AG09309 (cell line): ENCODE data around the gene NR5A2.

Source experiments
- DNase-seq: peaks from one replicate; pipeline ENCODE4 v3.0.0-alpha.2; 2010; ENCODE audit warnings: low read depth
- H3K4me3 ChIP-seq: 2 replicates; pipeline ENCODE4 v1.5.1; 2011; ENCODE audit warnings: mild to moderate bottlenecking, low read depth, low read length, moderate library complexity; ENCODE audit not compliant: control insufficient read depth
- TF ChIP-seq, protein P1 (sequence below): IDR thresholded peaks from 2 replicates; pipeline ENCODE4 v1.5.1; 2011; ENCODE audit warnings: mild to moderate bottlenecking, low read depth, low read length, inconsistent platforms; ENCODE audit not compliant: insufficient read depth, control insufficient read depth; ENCODE audit errors: missing control alignments

The NR5A2 gene

DNA sequence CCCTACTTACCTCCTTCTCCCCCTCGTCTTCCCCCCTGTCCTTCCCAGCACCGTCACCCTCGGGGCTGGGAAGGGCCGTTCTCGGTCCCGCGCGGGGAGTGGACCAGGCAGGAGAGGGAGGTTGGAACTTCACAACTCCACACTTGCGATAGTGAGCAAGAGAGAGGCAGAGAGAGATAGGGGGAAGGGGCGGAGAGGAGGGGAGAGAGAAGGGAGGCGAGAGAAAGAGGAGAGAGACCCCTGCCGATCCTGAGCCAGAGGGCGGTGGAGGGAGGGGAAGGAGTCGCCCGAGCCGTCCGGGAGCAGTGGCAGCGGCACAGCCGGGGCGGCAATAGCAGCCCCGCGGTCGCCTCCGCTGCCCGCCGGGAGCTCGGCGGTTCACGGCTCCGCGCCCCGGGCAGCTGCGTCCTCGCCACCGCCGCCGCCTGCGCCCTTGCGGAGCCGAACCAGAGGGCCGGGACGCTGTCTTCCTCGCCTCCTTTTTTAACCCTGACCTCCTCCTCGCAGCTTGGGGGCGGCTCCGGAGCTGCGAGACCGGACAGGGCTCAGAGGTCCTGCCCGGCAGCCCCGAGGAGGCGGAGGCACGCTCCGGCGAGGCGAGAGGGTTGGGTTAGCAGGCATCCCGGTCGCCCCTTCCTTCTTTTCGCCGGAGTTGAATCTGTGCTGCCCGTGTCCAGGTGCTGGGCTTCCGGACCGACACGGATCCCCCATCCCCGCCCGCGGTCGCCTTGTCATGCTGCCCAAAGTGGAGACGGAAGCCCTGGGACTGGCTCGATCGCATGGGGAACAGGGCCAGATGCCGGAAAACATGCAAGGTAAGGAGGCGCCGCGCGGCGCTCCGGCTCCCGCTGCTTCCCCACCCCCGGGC lies 11.7 kb downstream of the NR5A2 start:
- peak overlapping the region; percentile 64 for H3K4me3 ChIP-seq
- no peak for DNase-seq
- TF ChIP-seq, protein P1, sequence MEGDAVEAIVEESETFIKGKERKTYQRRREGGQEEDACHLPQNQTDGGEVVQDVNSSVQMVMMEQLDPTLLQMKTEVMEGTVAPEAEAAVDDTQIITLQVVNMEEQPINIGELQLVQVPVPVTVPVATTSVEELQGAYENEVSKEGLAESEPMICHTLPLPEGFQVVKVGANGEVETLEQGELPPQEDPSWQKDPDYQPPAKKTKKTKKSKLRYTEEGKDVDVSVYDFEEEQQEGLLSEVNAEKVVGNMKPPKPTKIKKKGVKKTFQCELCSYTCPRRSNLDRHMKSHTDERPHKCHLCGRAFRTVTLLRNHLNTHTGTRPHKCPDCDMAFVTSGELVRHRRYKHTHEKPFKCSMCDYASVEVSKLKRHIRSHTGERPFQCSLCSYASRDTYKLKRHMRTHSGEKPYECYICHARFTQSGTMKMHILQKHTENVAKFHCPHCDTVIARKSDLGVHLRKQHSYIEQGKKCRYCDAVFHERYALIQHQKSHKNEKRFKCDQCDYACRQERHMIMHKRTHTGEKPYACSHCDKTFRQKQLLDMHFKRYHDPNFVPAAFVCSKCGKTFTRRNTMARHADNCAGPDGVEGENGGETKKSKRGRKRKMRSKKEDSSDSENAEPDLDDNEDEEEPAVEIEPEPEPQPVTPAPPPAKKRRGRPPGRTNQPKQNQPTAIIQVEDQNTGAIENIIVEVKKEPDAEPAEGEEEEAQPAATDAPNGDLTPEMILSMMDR = no peak

DNA sequence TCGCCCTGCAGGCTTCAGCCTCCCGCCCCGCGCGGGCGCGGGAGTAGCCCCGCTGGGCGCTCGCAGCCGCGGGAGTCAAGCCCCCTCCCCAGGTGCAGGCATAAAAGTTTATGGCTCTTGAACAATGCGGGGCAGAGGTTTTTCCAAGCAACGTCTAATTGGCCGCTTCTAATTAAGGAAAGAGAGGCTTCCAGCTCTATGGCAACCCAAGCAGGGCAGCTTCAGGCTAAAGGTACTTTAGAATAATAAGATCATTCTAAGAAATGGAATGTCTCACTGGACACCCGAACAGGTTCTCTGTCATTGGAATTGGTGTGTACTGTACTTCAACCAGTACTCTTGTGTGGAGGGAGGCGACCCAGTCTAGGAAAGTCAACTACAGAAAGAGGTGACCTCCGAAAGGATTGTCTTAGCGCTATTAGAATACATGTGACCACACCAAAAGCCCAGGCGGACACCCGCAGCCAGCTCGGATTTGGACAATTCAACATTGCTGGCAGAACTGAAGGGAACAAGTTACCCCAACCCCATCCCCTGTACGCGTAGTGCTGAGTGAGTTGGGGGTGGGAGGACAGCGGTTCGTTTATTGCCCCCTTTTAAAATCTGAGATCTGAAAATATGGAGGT lies 12.5 kb downstream of the NR5A2 start:
- peak overlapping the region; percentile 64 for H3K4me3 ChIP-seq
- DNase-seq = no peak
- TF ChIP-seq, protein P1 = no peak

GRCh38 chr1:200040481-200041138 lies 13.1 kb downstream of the NR5A2 start:
- peak overlapping the region; percentile 15; the same call in 1 of the 2 replicates for H3K4me3 ChIP-seq
- no peak for DNase-seq
- TF ChIP-seq, protein P1 = no peak

DNA sequence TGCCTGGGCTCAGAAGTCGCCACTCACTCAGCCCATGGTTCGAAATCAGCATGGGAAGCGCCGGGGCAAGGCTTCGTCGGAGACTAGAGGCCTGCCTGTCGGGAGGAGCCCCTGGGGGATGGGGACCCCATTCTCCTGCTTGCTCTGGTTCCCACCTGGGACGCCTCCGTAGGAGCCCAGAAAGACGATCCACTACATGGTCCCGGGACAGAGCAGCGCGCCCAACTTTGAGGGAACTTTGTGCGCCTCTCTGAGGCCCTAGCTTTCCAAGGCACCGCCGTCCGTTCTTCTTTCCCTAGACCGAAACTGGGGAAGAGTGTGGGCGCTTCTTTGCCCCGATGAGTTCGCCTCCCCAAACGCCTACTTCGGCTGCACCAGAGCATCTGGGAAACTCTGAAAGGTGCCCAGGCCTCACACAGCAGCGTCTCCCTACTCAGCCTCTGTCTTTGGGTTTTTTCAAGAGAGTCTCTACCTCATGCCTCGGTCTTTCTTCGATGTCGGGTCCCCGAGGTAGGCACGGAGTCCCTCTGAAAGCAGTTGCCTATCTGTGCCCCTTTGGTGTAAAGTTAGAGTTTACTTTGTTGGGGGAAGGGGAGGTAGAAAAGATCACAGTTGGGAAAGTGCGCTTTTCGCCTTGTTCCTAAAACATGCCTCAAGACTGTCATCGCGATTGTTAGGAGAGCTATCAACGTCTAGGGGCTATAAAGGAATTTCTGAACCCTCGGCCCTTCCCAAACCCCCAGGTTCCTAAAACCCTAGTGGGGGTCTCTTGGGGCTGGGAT lies 14.0 kb downstream of the NR5A2 start:
- TF ChIP-seq, protein P1 = no peak
- DNase-seq = no peak
- no peak overlapping the region for H3K4me3 ChIP-seq

- DNase-seq = no peak
- peak overlapping the region; percentile 18 for H3K4me3 ChIP-seq
- TF ChIP-seq, protein P1 = no peak
These were observed 14.6 kb downstream of the NR5A2 start for GRCh38 chr1:200042119-200042551.
